Keratinocyte (primary cell): Measurements from ENCODE around the gene JAM3.

Experiments
- CTCF ChIP-seq, 3 experiments: IDR thresholded peaks in 1 of 3; conservative IDR thresholded peaks in 1 of 3; optimal IDR thresholded peaks in 1 of 3; 2 replicates in 2 of 3; 3 replicates in 1 of 3; pipeline versions ENCODE3 to v1.5.1; 2011; ENCODE audit warnings: low read length in 3 of 3, mild to moderate bottlenecking in 3 of 3, moderate library complexity in 2 of 3, control low read depth in 1 of 3, inconsistent platforms in 1 of 3; ENCODE audit not compliant: insufficient read depth in 2 of 3; ENCODE audit errors: extremely low read depth in 1 of 3
- EZH2 ChIP-seq: IDR thresholded peaks from one replicate; pipeline ENCODE4 v1.6.1; 2012; ENCODE audit warnings: inconsistent platforms, mild to moderate bottlenecking, low read length, moderate library complexity

DNA sequence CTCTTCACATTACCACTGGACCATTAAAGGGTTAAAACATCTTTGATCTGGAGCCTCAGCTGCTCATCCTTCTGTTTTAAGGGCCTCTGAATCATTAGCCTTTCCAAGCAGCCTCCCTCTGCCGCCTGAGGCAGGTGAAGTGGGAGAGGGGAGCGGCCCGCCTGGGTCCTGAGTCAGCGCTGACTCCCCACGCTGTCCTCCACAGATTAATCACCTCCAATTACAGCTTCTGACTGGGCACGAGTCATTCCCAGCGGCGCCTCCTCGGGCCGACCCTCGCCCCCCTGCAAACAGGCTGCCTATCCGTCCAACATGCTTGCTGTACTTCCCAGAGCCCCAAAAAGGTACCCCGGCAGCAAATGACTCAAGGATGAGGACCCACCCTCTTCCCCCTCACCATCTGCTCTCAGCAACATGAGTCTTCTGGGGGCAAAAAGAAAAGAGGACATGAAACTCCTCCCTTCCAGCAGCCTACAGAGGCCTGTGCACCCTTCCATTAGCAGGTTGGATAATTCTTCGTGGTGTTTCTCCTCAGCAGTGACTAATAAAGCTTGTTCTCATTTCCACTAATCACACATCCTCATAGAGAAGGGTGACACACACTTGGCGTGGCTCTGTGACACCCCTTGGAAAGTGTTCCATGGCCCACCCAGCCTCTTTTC lies 44.3 kb upstream of the JAM3 start:
- TF ChIP-seq CTCF (optimal IDR thresholded peaks at IDR 0.05 in 1 of 3, IDR thresholded peaks at IDR 0.05 in 1 of 3, conservative IDR thresholded peaks at IDR 0.05 in 1 of 3; ENCODE audit: extremely low read depth in 1 of 3, insufficient read depth in 2 of 3, low read length in 3 of 3): no peak
- no peak for TF ChIP-seq EZH2
